ENCODE results near the gene MRPL21.

The MRPL21 gene

GRCh38 chr11:68939583-68940555 is 36.2 kb upstream of the MRPL21 start:
- no peak for DNase-seq (ENCODE audit: low read depth)
- no peak for TF ChIP-seq CTCF (IDR thresholded peaks at IDR 0.05; ENCODE audit: low read depth, low read length, missing control alignments)
- in situ Hi-C loops (cut with HindIII; ENCODE audit: low sequenced_read_pairs) = no loop called here
- H3K4me3 ChIP-seq (ENCODE audit: low read depth, low read length) = no peak overlapping the region

DNA sequence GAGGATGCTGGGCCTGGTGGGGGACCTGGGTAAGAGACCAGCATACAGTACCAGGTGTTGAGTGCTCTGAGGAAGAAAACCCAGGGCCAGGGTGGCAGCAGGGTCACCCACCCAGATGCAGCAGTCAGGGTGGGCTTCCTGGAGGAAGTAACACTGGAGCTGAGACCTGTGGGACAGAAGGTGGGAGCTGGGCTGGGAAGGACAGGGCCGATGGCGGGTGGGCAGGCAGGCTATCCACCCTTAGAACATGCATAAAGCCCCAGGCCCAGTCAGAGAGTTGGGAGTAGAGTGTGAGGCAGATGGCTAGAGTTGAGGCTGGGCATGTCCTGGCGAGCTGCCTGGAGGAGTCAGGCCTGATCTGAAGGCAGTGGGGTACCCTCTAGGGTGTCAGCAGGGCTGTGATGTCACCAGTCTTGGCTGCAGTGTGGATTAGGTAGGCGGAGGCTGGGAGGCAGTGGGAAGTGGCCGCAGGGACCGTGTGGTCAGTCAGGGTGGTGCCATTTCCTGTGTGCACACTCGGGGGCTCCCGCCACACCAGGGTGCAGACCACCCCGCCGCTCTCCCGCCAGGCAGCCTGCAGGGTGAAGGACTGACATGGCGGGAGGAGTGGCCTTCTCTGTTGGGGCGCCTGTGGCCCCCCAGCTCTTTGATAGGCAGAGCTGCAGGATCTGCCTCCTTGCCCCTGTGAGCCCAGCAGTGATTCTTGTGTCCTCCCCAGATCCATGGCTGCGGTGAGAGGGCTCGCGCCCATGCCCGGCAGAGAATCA is 35.4 kb upstream of the MRPL21 start:
- no peak for TF ChIP-seq CTCF (IDR thresholded peaks at IDR 0.05; ENCODE audit: low read depth, low read length, missing control alignments)
- in situ Hi-C loops (cut with HindIII; ENCODE audit: low sequenced_read_pairs) = no loop called here
- H3K4me3 ChIP-seq (ENCODE audit: low read depth, low read length) = no peak overlapping the region
- no peak for DNase-seq (ENCODE audit: low read depth)

DNA sequence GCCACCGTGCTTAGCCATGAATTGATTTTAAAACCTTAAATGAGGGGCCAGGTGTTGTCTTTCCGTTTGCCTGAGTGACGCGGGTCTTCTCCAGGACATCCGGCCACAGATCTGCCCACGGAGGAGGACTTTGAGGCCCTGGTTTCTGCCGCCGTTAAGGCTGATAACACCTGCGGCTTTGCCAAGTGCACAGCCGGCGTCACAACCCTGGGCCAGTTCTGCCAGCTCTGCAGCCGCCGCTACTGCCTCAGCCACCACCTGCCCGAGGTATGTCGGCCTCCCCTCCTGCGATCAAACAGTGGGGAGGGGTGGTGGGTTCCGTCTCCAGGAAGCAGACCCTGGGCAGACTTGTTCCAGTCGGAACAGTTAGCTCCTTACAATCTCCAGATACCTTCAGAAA is 34.5 kb upstream of the MRPL21 start:
- no peak for TF ChIP-seq CTCF (IDR thresholded peaks at IDR 0.05; ENCODE audit: low read depth, low read length, missing control alignments)
- DNase-seq (ENCODE audit: low read depth) = no peak
- H3K4me3 ChIP-seq (ENCODE audit: low read depth, low read length) = no peak overlapping the region
- in situ Hi-C loops (cut with HindIII; ENCODE audit: low sequenced_read_pairs) = no loop called here

GRCh38 chr11:68936676-68937620 is 33.3 kb upstream of the MRPL21 start:
- no peak for DNase-seq (ENCODE audit: low read depth)
- H3K4me3 ChIP-seq (ENCODE audit: low read depth, low read length) = no peak overlapping the region
- in situ Hi-C loops (cut with HindIII; ENCODE audit: low sequenced_read_pairs) = no loop called here
- TF ChIP-seq CTCF (IDR thresholded peaks at IDR 0.05; ENCODE audit: low read depth, low read length, missing control alignments) = no peak

- no peak overlapping the region for H3K4me3 ChIP-seq (ENCODE audit: low read depth, low read length)
- in situ Hi-C loops (cut with HindIII; ENCODE audit: low sequenced_read_pairs) = no loop called here
- no peak for TF ChIP-seq CTCF (IDR thresholded peaks at IDR 0.05; ENCODE audit: low read depth, low read length, missing control alignments)
- no peak for DNase-seq (ENCODE audit: low read depth)
These were observed 32.7 kb upstream of the MRPL21 start for GRCh38 chr11:68936358-68936636.
